GM12864 (cell line): ENCODE results near the gene CPSF4.
"Not testable (repeated sequence)": the region's sequence is repeated elsewhere in the genome, so short reads cannot be mapped to it uniquely, and the experiment has no call there.

Experiments
- DNase-seq: peaks from one replicate; pipeline ENCODE4 v3.0.0-alpha.2; 2011; ENCODE audit warnings: low read depth
- H3K4me3 ChIP-seq: 2 replicates; pipeline ENCODE4 v1.5.1; 2011; ENCODE audit warnings: mild to moderate bottlenecking, low read depth, low read length, control low read depth
- CTCF ChIP-seq: IDR thresholded peaks from 2 replicates; pipeline ENCODE4 v1.5.1; 2011; ENCODE audit warnings: low read depth, mild to moderate bottlenecking, moderate library complexity, low read length, control low read depth, inconsistent platforms; ENCODE audit errors: missing control alignments

The CPSF4 gene

GRCh38 chr7:99420986-99421385, 17.8 kb upstream of the CPSF4 start:
- no peak for TF ChIP-seq CTCF
- H3K4me3 ChIP-seq: no peak overlapping the region
- no peak for DNase-seq

GRCh38 chr7:99422186-99422585, 16.6 kb upstream of the CPSF4 start:
- no peak for DNase-seq
- no peak for TF ChIP-seq CTCF
- no peak overlapping the region for H3K4me3 ChIP-seq

- TF ChIP-seq CTCF: no peak
- DNase-seq: no peak
- no peak overlapping the region for H3K4me3 ChIP-seq
Observed at GRCh38 chr7:99422625-99423024, 16.1 kb upstream of the CPSF4 start.

- DNase-seq: no peak
- no peak for TF ChIP-seq CTCF
- no peak overlapping the region for H3K4me3 ChIP-seq
Observed at GRCh38 chr7:99424932-99425730, 13.6 kb upstream of the CPSF4 start.

- no peak for TF ChIP-seq CTCF
- DNase-seq: no peak
- H3K4me3 ChIP-seq: no peak overlapping the region
Observed at GRCh38 chr7:99428972-99429566, 9.7 kb upstream of the CPSF4 start.

GRCh38 chr7:99429756-99430155, 9.0 kb upstream of the CPSF4 start:
- H3K4me3 ChIP-seq: no peak overlapping the region
- no peak for TF ChIP-seq CTCF
- no peak for DNase-seq

GRCh38 chr7:99431756-99432540, 6.8 kb upstream of the CPSF4 start:
- DNase-seq: not testable (repeated sequence)

More at GRCh38 chr7:99431756-99432540, 6.8 kb upstream of the CPSF4 start:
- H3K4me3 ChIP-seq: not testable (repeated sequence)
